GM21390 (cell line): Measurements from ENCODE around the gene CD276.
"Not testable (repeated sequence)": the region's sequence is repeated elsewhere in the genome, so short reads cannot be mapped to it uniquely, and the experiment has no call there.

Source experiments
- ATAC-seq: cut with Tn5 transposase; IDR thresholded peaks from one replicate; pipeline ENCODE4 v1.9.1; 2021; ENCODE audit not compliant: unreplicated experiment

CD276 gene

GRCh38 chr15:73684581-73685455, 635 bp downstream of the CD276 start:
- no peak for ATAC-seq

GRCh38 chr15:73685981-73686380, 1.8 kb downstream of the CD276 start:
- no peak for ATAC-seq

GRCh38 chr15:73686781-73687256, 2.6 kb downstream of the CD276 start:
- ATAC-seq = no peak

GRCh38 chr15:73687351-73687750, 3.2 kb downstream of the CD276 start:
- no peak for ATAC-seq

- ATAC-seq = no peak
Observed at GRCh38 chr15:73688455-73688854, 4.3 kb downstream of the CD276 start.

- ATAC-seq = no peak
Observed at GRCh38 chr15:73691396-73691795, 7.2 kb downstream of the CD276 start.

GRCh38 chr15:73694419-73694818, 10.2 kb downstream of the CD276 start:
- ATAC-seq = no peak

GRCh38 chr15:73695773-73696640, 11.8 kb downstream of the CD276 start:
- no peak for ATAC-seq

GRCh38 chr15:73696641-73697001, 12.4 kb downstream of the CD276 start:
- no peak for ATAC-seq

GRCh38 chr15:73697033-73697467, 12.9 kb downstream of the CD276 start:
- peak; percentile 85 for ATAC-seq

GRCh38 chr15:73699249-73700040, 15.3 kb downstream of the CD276 start:
- ATAC-seq = no peak

GRCh38 chr15:73700041-73700842, 16.1 kb downstream of the CD276 start:
- ATAC-seq = peak; percentile 45

GRCh38 chr15:73702311-73703239, 18.4 kb downstream of the CD276 start:
- not testable (repeated sequence) for ATAC-seq

- ATAC-seq = not testable (repeated sequence)
Observed at GRCh38 chr15:73703601-73704000, 19.4 kb downstream of the CD276 start.

- ATAC-seq = not testable (repeated sequence)
Observed at GRCh38 chr15:73704142-73704868, 20.1 kb downstream of the CD276 start.

- ATAC-seq = peak; percentile 49
Observed at GRCh38 chr15:73704869-73705645, 20.9 kb downstream of the CD276 start.

GRCh38 chr15:73708691-73709090, 24.5 kb downstream of the CD276 start:
- no peak for ATAC-seq

GRCh38 chr15:73709241-73709640, 25.1 kb downstream of the CD276 start:
- ATAC-seq = no peak
